Activated CD4-positive, alpha-beta T cell treated with anti-CD3 and anti-CD28 coated beads, Interleukin-2, amount 50 U/mL, for 48 hours (primary cell): ENCODE results near the gene PATJ.

Experiments
- DNase-seq, 2 experiments: peaks; one replicate each; pipeline ENCODE4 v3.0.0-alpha.2; 2020

Gene PATJ

GRCh38 chr1:62221171-62221570, 478.9 kb downstream of the PATJ start:
- no peak for DNase-seq

GRCh38 chr1:62222321-62222720, 480.0 kb downstream of the PATJ start:
- no peak for DNase-seq

GRCh38 chr1:62224182-62224581, 481.9 kb downstream of the PATJ start:
- DNase-seq = no peak

- no peak for DNase-seq
These were observed 485.2 kb downstream of the PATJ start for GRCh38 chr1:62227496-62227895.
